HL-60 (cell line): ENCODE measurements around the gene TSPEAR.

Source experiments
- DNase-seq, 2 experiments: peaks; one replicate each; pipeline ENCODE4 v3.0.0-alpha.2; 2010 to 2020; ENCODE audit warnings: low read depth in 1 of 2, low spot score in 1 of 2
- H3K27ac ChIP-seq: fragments of 250-450 bp; sonication (Bioruptor Pico); replicated peaks from 2 replicates; pipeline ENCODE4 v1.5.1; 2020; ENCODE audit warnings: mild to moderate bottlenecking, moderate library complexity
- H3K27me3 ChIP-seq: fragments of 250-450 bp; sonication (Bioruptor Pico); 2 replicates; pipeline ENCODE4 v1.5.1; 2021; ENCODE audit warnings: mild to moderate bottlenecking, moderate library complexity; ENCODE audit not compliant: insufficient read depth, poor library complexity, severe bottlenecking
- H3K4me3 ChIP-seq: replicated peaks from 2 replicates; pipeline ENCODE4 v1.5.1; 2011; ENCODE audit warnings: mild to moderate bottlenecking, control low read depth, low read length; ENCODE audit not compliant: insufficient read depth
- CTCF ChIP-seq: IDR thresholded peaks from one replicate; pipeline ENCODE4 v1.5.1; 2011; ENCODE audit warnings: low read length, control low read depth, inconsistent platforms; ENCODE audit not compliant: insufficient read depth
- GABPA ChIP-seq: IDR thresholded peaks from 2 replicates; pipeline ENCODE4 v1.6.1; 2012; ENCODE audit warnings: low read depth
- POLR2AphosphoS5 ChIP-seq: IDR thresholded peaks from 2 replicates; pipeline ENCODE4 v1.6.1; 2012; ENCODE audit warnings: low read depth
- REST ChIP-seq: IDR thresholded peaks from 2 replicates; pipeline ENCODE4 v1.6.1; 2012; ENCODE audit warnings: low read depth; ENCODE audit not compliant: insufficient replicate concordance
- SPI1 ChIP-seq: IDR thresholded peaks from 2 replicates; pipeline ENCODE4 v1.6.1; 2012; ENCODE audit warnings: low read depth, mild to moderate bottlenecking, borderline replicate concordance

The TSPEAR gene

GRCh38 chr21:44712203-44713028 lies 1.0 kb upstream of the TSPEAR start:
- no peak overlapping the region for H3K4me3 ChIP-seq
- no peak overlapping the region for H3K27ac ChIP-seq
- peaks cover 54% of the 10 kb centered on the region for H3K27me3 ChIP-seq
- TF ChIP-seq SPI1 (no peak), POLR2AphosphoS5 (no peak), CTCF (no peak), GABPA (no peak), REST (no peak)
- DNase-seq = no peak

- no peak for DNase-seq
- no peak overlapping the region for H3K27ac ChIP-seq
- H3K4me3 ChIP-seq = no peak overlapping the region
Measured at GRCh38 chr21:44710756-44711326, 531 bp downstream of the TSPEAR start.

More at GRCh38 chr21:44710756-44711326, 531 bp downstream of the TSPEAR start:
- TF ChIP-seq POLR2AphosphoS5 = no peak
- TF ChIP-seq GABPA = no peak
- TF ChIP-seq SPI1 = no peak
- TF ChIP-seq REST = no peak
- no peak for TF ChIP-seq CTCF
- H3K27me3 ChIP-seq = peaks cover 62% of the 10 kb centered on the region
